Measurements from ENCODE around the gene GAK. TPM values are rescaled to one million over a fixed set of nuclear protein-coding genes. Genes with fewer than 3 reads are reported as not detected.

GAK gene
- total and polyA plus RNA-seq, 2 of the 13 experiments (the other 11 are each of a cell fraction or from before 2014, with no cell fraction given), result 17.5 to 44.3 TPM

DNA sequence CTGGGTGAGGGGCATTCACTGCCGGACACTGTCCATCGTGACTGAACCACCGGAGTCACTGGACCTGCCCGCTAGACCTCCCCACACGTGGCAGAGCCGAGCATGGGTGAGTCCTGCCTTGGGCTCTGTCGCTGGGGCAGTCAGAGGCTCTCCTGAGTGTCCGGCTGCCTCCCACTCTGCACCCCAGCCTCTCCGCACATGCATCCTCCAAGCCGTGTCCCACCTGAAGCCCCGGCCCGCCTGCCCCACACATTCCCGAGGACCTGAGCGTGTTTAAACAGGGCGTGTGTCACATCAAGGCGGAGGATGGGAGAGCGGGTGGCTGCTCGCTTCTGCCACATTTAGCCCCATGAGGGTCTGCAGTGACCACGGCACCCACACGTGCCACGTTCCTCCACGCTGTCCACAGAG is 110.9 kb downstream of the GAK start:
- no peak overlapping the region for H2AFZ ChIP-seq (ENCODE audit: low read length)
- CTCF ChIA-PET (ENCODE audit: low intra/inter-chr PET ratio, low total read pairs), result no interaction called here
- POLR2A ChIA-PET, result no interaction called here
- no peak for FAIRE-seq
- TF ChIP-seq ZNF703 (CRISPR knock-in tag; IDR thresholded peaks at IDR 0.05; ENCODE audit: borderline replicate concordance), result no peak
- H3K9ac ChIP-seq (ENCODE audit: insufficient read depth, low read depth, low read length), result no peak overlapping the region
- no peak overlapping the region for H3K4me2 ChIP-seq (ENCODE audit: low read depth, low read length)
- intact Hi-C loops (cut with micrococcal nuclease; ENCODE audit: unreplicated experiment), result no loop called here
- H3K36me3 ChIP-seq (replicated peaks in 1 of 2; ENCODE audit: control insufficient read depth in 1 of 2, insufficient read depth in 2 of 2, low read length in 2 of 2), result no peaks in the 10 kb centered on the region
- 49% methylated on average over 10 of the region's 22 CpGs for WGBS (ENCODE audit: low lambda C conversion rate)
- H3K27ac ChIP-seq (ENCODE audit: extremely low read length, insufficient read depth, low read length), result no peak overlapping the region
- no peaks in the 10 kb centered on the region for H3K79me2 ChIP-seq (ENCODE audit: insufficient read depth, low read length)
- in situ Hi-C loops (cut with HindIII; ENCODE audit: extremely low pct_ligation_motif_present, low pct_unique_long_range_greater_than_20kb), result no loop called here
- peaks cover 10% of the 10 kb centered on the region for H3K4me1 ChIP-seq (ENCODE audit: insufficient read depth, low read length)
- no peak for ATAC-seq
- no peak for DNase-seq (ENCODE audit: low spot score)
- peaks cover 2% of the 10 kb centered on the region; the same call in 1 of the 2 replicates for H4K20me1 ChIP-seq (ENCODE audit: insufficient read depth, low read length)
- no peaks in the 10 kb centered on the region for H3K9me3 ChIP-seq (ENCODE audit: low read length)
- H3K27me3 ChIP-seq (ENCODE audit: control insufficient read depth in 1 of 2, insufficient read depth in 2 of 2, low read length in 2 of 2), result peaks cover 1 to 76% of the 10 kb centered on the region in 2 experiments; a peak in 4 of 5 replicates
- no peak overlapping the region for H3K4me3 ChIP-seq (replicated peaks in 1 of 3; ENCODE audit: insufficient read depth in 1 of 3, low read depth in 2 of 3, low read length in 3 of 3)
- no TSS peak for BruUV-seq (replicated peaks)

GRCh38 chr4:820230-821172 is 111.6 kb downstream of the GAK start:
- no peak overlapping the region for H3K27ac ChIP-seq (ENCODE audit: extremely low read length, insufficient read depth, low read length)
- no peak overlapping the region for H2AFZ ChIP-seq (ENCODE audit: low read length)
- in situ Hi-C loops (cut with HindIII; ENCODE audit: extremely low pct_ligation_motif_present, low pct_unique_long_range_greater_than_20kb), result no loop called here
- no peak for ATAC-seq
- H3K9ac ChIP-seq (ENCODE audit: insufficient read depth, low read depth, low read length), result no peak overlapping the region
- peaks cover 17% of the 10 kb centered on the region for H3K4me1 ChIP-seq (ENCODE audit: insufficient read depth, low read length)
- peaks cover 1 to 76% of the 10 kb centered on the region in 2 experiments; a peak in 4 of 5 replicates for H3K27me3 ChIP-seq (ENCODE audit: control insufficient read depth in 1 of 2, insufficient read depth in 2 of 2, low read length in 2 of 2)
- FAIRE-seq, result no peak
- no peaks in the 10 kb centered on the region for H3K36me3 ChIP-seq (replicated peaks in 1 of 2; ENCODE audit: control insufficient read depth in 1 of 2, insufficient read depth in 2 of 2, low read length in 2 of 2)
- H3K4me2 ChIP-seq (ENCODE audit: low read depth, low read length), result no peak overlapping the region
- peaks cover 2% of the 10 kb centered on the region; the same call in 1 of the 2 replicates for H4K20me1 ChIP-seq (ENCODE audit: insufficient read depth, low read length)
- H3K4me3 ChIP-seq (replicated peaks in 1 of 3; ENCODE audit: insufficient read depth in 1 of 3, low read depth in 2 of 3, low read length in 3 of 3), result no peak overlapping the region
- BruUV-seq (replicated peaks), result no TSS peak
- TF ChIP-seq ZNF263 (CRISPR knock-in tag; IDR thresholded peaks at IDR 0.05), result peak; percentile 72; the same call in 1 of the 2 replicates
- TF ChIP-seq, protein P1, sequence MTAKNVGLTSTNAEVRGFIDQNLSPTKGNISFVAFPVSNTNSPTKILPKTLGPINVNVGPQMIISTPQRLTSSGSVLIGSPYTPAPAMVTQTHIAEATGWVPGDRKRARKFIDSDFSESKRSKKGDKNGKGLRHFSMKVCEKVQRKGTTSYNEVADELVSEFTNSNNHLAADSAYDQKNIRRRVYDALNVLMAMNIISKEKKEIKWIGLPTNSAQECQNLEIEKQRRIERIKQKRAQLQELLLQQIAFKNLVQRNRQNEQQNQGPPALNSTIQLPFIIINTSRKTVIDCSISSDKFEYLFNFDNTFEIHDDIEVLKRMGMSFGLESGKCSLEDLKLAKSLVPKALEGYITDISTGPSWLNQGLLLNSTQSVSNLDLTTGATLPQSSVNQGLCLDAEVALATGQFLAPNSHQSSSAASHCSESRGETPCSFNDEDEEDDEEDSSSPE (CRISPR knock-in tag; IDR thresholded peaks at IDR 0.05), result no peak
- 69% methylated on average over 21 of the region's 24 CpGs for WGBS (ENCODE audit: low lambda C conversion rate)
- POLR2A ChIA-PET, result interaction anchor here (1.0 kb wide), 1 partner anchor 39 kb away, joined by 5 read pairs; no protein-coding TSS in a partner anchor
- no peak for DNase-seq (ENCODE audit: low spot score)
- intact Hi-C loops (cut with micrococcal nuclease; ENCODE audit: unreplicated experiment), result no loop called here
- no peaks in the 10 kb centered on the region for H3K9me3 ChIP-seq (ENCODE audit: low read length)
- H3K79me2 ChIP-seq (ENCODE audit: insufficient read depth, low read length), result no peaks in the 10 kb centered on the region
- CTCF ChIA-PET (ENCODE audit: low intra/inter-chr PET ratio, low total read pairs), result no interaction called here
